HG02981 (cell line): ENCODE data around the gene HAPLN3.

Experiments
- ATAC-seq: cut with Tn5 transposase; IDR thresholded peaks from one replicate; pipeline ENCODE4 v1.9.1; 2021; ENCODE audit warnings: mild to moderate bottlenecking, moderate library complexity; ENCODE audit not compliant: unreplicated experiment

The HAPLN3 gene

GRCh38 chr15:88911766-88912118, 16.4 kb upstream of the HAPLN3 start:
- no peak for ATAC-seq

- no peak for ATAC-seq
These were observed 14.8 kb upstream of the HAPLN3 start for GRCh38 chr15:88909956-88910831.

GRCh38 chr15:88908697-88909621, 13.6 kb upstream of the HAPLN3 start:
- no peak for ATAC-seq

GRCh38 chr15:88908123-88908522, 12.8 kb upstream of the HAPLN3 start:
- ATAC-seq, result no peak

GRCh38 chr15:88907111-88907510, 11.8 kb upstream of the HAPLN3 start:
- no peak for ATAC-seq

GRCh38 chr15:88906551-88906950, 11.2 kb upstream of the HAPLN3 start:
- ATAC-seq, result no peak

- no peak for ATAC-seq
These were observed 10.8 kb upstream of the HAPLN3 start for GRCh38 chr15:88906130-88906529.

- ATAC-seq, result no peak
These were observed 10.2 kb upstream of the HAPLN3 start for GRCh38 chr15:88905576-88905975.

- ATAC-seq, result no peak
These were observed 9.4 kb upstream of the HAPLN3 start for GRCh38 chr15:88904624-88905327.

- no peak for ATAC-seq
These were observed 8.9 kb upstream of the HAPLN3 start for GRCh38 chr15:88904257-88904623.

- ATAC-seq, result no peak
These were observed 7.5 kb upstream of the HAPLN3 start for GRCh38 chr15:88902846-88903245.

GRCh38 chr15:88902221-88902835, 7.0 kb upstream of the HAPLN3 start:
- ATAC-seq, result no peak

- ATAC-seq, result no peak
These were observed 6.3 kb upstream of the HAPLN3 start for GRCh38 chr15:88901508-88902220.

GRCh38 chr15:88900982-88901418, 5.7 kb upstream of the HAPLN3 start:
- no peak for ATAC-seq

- ATAC-seq, result no peak
These were observed 5.1 kb upstream of the HAPLN3 start for GRCh38 chr15:88900309-88900981.

- ATAC-seq, result no peak
These were observed 3.9 kb upstream of the HAPLN3 start for GRCh38 chr15:88899251-88899650.

- no peak for ATAC-seq
These were observed 3.4 kb upstream of the HAPLN3 start for GRCh38 chr15:88898736-88899135.

GRCh38 chr15:88897456-88898194, 2.3 kb upstream of the HAPLN3 start:
- peak; percentile 43 for ATAC-seq

- ATAC-seq, result no peak
These were observed 1.8 kb upstream of the HAPLN3 start for GRCh38 chr15:88897142-88897455.
